ENCODE measurements around the gene MTPN. TPM values are rescaled to one million over a fixed set of nuclear protein-coding genes. Genes with fewer than 3 reads are reported as not detected.

The MTPN gene
- total RNA-seq, 2 experiments from 2014 or later, result 108 to 115 TPM

GRCh38 chr7:135905858-135906257, 71.3 kb downstream of the MTPN start:
- no peaks in the 10 kb centered on the region for H3K4me1 Mint-ChIP-seq (ENCODE audit: low read depth)
- CTCF ChIA-PET, result interaction anchor here (0.8 kb wide), 2 partner anchors 48 to 104 kb away, joined by 3 read pairs; no protein-coding TSS in a partner anchor
- intact Hi-C loops (cut with micrococcal nuclease), result no loop called here
- TF ChIP-seq CTCF (IDR thresholded peaks at IDR 0.05), result no peak
- no peaks in the 10 kb centered on the region for H3K9me3 Mint-ChIP-seq
- H3K4me3 Mint-ChIP-seq, result no peak overlapping the region
- H3K27me3 Mint-ChIP-seq, result no peaks in the 10 kb centered on the region
- H3K36me3 Mint-ChIP-seq (ENCODE audit: low read depth), result no peaks in the 10 kb centered on the region
- DNase-seq, result no peak
- H3K27ac Mint-ChIP-seq, result no peak overlapping the region
- no peak for ATAC-seq
- POLR2A ChIA-PET, result no interaction called here

- POLR2A ChIA-PET, result no interaction called here
- no peak for TF ChIP-seq CTCF (IDR thresholded peaks at IDR 0.05)
- Mint-ChIP-seq H3K4me1 (ENCODE audit: low read depth) (no peaks in the 10 kb centered on the region), H3K36me3 (ENCODE audit: low read depth) (no peaks in the 10 kb centered on the region), H3K27ac (no peak overlapping the region), H3K4me3 (no peak overlapping the region), H3K9me3 (no peaks in the 10 kb centered on the region), H3K27me3 (no peaks in the 10 kb centered on the region)
- DNase-seq (no peak), ATAC-seq (no peak)
- CTCF ChIA-PET, result no interaction called here
- intact Hi-C loops (cut with micrococcal nuclease), result no loop called here
Observed at GRCh38 chr7:135905355-135905754, 71.8 kb downstream of the MTPN start.

- TF ChIP-seq CTCF (IDR thresholded peaks at IDR 0.05), result no peak
- Mint-ChIP-seq H3K4me1 (ENCODE audit: low read depth) (no peaks in the 10 kb centered on the region), H3K36me3 (ENCODE audit: low read depth) (no peaks in the 10 kb centered on the region), H3K4me3 (no peak overlapping the region), H3K9me3 (no peaks in the 10 kb centered on the region), H3K27ac (no peak overlapping the region), H3K27me3 (no peaks in the 10 kb centered on the region)
- POLR2A ChIA-PET, result no interaction called here
- no peak for ATAC-seq
- DNase-seq, result no peak
- intact Hi-C loops (cut with micrococcal nuclease), result no loop called here
- CTCF ChIA-PET, result no interaction called here
Observed at GRCh38 chr7:135904282-135904681, 72.9 kb downstream of the MTPN start.

GRCh38 chr7:135901585-135902540, 75.3 kb downstream of the MTPN start:
- Mint-ChIP-seq H3K9me3 (no peaks in the 10 kb centered on the region), H3K4me3 (no peak overlapping the region), H3K27ac (no peak overlapping the region), H3K36me3 (ENCODE audit: low read depth) (no peaks in the 10 kb centered on the region), H3K27me3 (no peaks in the 10 kb centered on the region), H3K4me1 (ENCODE audit: low read depth) (no peaks in the 10 kb centered on the region)
- intact Hi-C loops (cut with micrococcal nuclease), result no loop called here
- DNase-seq, result no peak
- no peak for ATAC-seq
- no peak for TF ChIP-seq CTCF (IDR thresholded peaks at IDR 0.05)
- POLR2A ChIA-PET, result no interaction called here
- CTCF ChIA-PET, result no interaction called here

GRCh38 chr7:135900065-135900546, 77.1 kb downstream of the MTPN start:
- no peak for ATAC-seq
- TF ChIP-seq CTCF (IDR thresholded peaks at IDR 0.05), result no peak
- H3K4me3 Mint-ChIP-seq, result no peak overlapping the region
- POLR2A ChIA-PET, result no interaction called here
- CTCF ChIA-PET, result no interaction called here
- intact Hi-C loops (cut with micrococcal nuclease), result no loop called here
- no peaks in the 10 kb centered on the region for H3K36me3 Mint-ChIP-seq (ENCODE audit: low read depth)
- no peak for DNase-seq
- H3K27ac Mint-ChIP-seq, result no peak overlapping the region
- no peaks in the 10 kb centered on the region for H3K9me3 Mint-ChIP-seq
- H3K4me1 Mint-ChIP-seq (ENCODE audit: low read depth), result no peaks in the 10 kb centered on the region
- no peaks in the 10 kb centered on the region for H3K27me3 Mint-ChIP-seq

Measured in activated CD8-positive, alpha-beta T cell treated with anti-CD3 and anti-CD28 coated beads for 36 hours (primary cell).